Spleen (tissue), 11 donors: ENCODE data around the gene PRR16. TPM values are rescaled to one million over a fixed set of nuclear protein-coding genes. Genes with fewer than 3 reads are reported as not detected.

ENCODE experiments used
- DNase-seq: peaks from one replicate; pipeline ENCODE4 v3.0.0-alpha.2; 2020
- H3K27ac ChIP-seq, 8 donors: fragments of 200-600 bp; sonication (generic) in 7 of 8; 1 replicate in 4 of 8; 2 replicates in 4 of 8; pipeline versions ENCODE4 v1.5.0 to v1.8.0; 2016 to 2021; ENCODE audit warnings: inconsistent platforms in 4 of 8, mild to moderate bottlenecking in 4 of 8, moderate library complexity in 1 of 8
- H3K27me3 ChIP-seq, 7 donors: fragments of 200-600 bp; sonication (generic) in 6 of 7; replicated peaks in 1 of 7; 1 replicate in 4 of 7; 2 replicates in 3 of 7; pipeline versions ENCODE4 v1.5.0 to v1.8.0; 2016 to 2021; ENCODE audit warnings: inconsistent platforms in 3 of 7, mild to moderate bottlenecking in 1 of 7
- H3K36me3 ChIP-seq, 6 donors: fragments of 200-600 bp; sonication (generic) in 5 of 6; 1 replicate in 4 of 6; 2 replicates in 2 of 6; pipeline versions ENCODE4 v1.5.0 to v1.8.0; 2016 to 2021; ENCODE audit warnings: inconsistent platforms in 2 of 6
- H3K4me1 ChIP-seq, 6 donors: fragments of 200-600 bp; sonication (generic) in 5 of 6; 1 replicate in 3 of 6; 2 replicates in 3 of 6; pipeline versions ENCODE4 v1.5.0 to v1.8.0; 2016 to 2021; ENCODE audit warnings: inconsistent platforms in 3 of 6
- H3K4me3 ChIP-seq, 8 donors: fragments of 200-600 bp; sonication (generic) in 7 of 8; 1 replicate in 4 of 8; 2 replicates in 4 of 8; pipeline versions ENCODE4 v1.5.0 to v1.8.0; 2016 to 2021; ENCODE audit warnings: inconsistent platforms in 4 of 8, mild to moderate bottlenecking in 4 of 8, moderate library complexity in 2 of 8
- H3K9me3 ChIP-seq, 8 donors: fragments of 200-600 bp; sonication (generic) in 7 of 8; 1 replicate in 4 of 8; 2 replicates in 4 of 8; pipeline versions ENCODE4 v1.5.0 to v1.8.0; 2016 to 2021; ENCODE audit warnings: inconsistent platforms in 4 of 8
- CTCF ChIP-seq, 11 experiments: fragments of 200-600 bp in 7 of 11; fragments of 450-650 bp in 4 of 11; sonication (generic) in 4 of 11; IDR thresholded peaks in 8 of 11; conservative IDR thresholded peaks in 3 of 11; 1 replicate in 7 of 11; 2 replicates in 4 of 11; pipeline versions ENCODE4 v1.4.0 to v1.8.0; 2016 to 2021; ENCODE audit warnings: antibody characterized with exemption in 11 of 11, inconsistent platforms in 4 of 11, mild to moderate bottlenecking in 1 of 11
- POLR2A ChIP-seq, 3 donors: fragments of 450-650 bp; IDR thresholded peaks; one replicate each; pipeline ENCODE4 v1.5.1; 2017; ENCODE audit warnings: antibody characterized with exemption in 3 of 3, mild to moderate bottlenecking in 1 of 3
- POLR2AphosphoS5 ChIP-seq, 3 donors: sonication (generic); formaldehyde crosslinking; IDR thresholded peaks; one replicate each; pipeline ENCODE4 v1.5.1; 2017; ENCODE audit warnings: antibody characterized with exemption in 3 of 3
- WGBS, 5 donors: extraction: QIAGEN DNeasy Blood & Tissue Kit in 3 of 5; methylation state at CpG; one replicate each; pipeline versions ENCODE4 v1.1.5 to v1.1.7; 2013 to 2018; 5-methylcytosine and 5-hydroxymethylcytosine counted together
- intact Hi-C: fragments of 100-400 bp; cut with DNase I; formaldehyde crosslinking; loops from one replicate; pipeline ENCODE4 v1.15.0; 2023; ENCODE audit warnings: low total_unique reads
- polyA plus RNA-seq, 3 donors: library from polyadenylated mRNA; stranded (reverse); fragments of 200-250 nt; gene quantifications; one replicate each; pipeline ENCODE4 v1.2.1, GENCODE V29; 2013
- total RNA-seq, 7 donors: library from RNA; depleted of rRNA in 3 of 7; stranded (reverse); fragments of >200 nt in 3 of 7; fragmentation: NEBNext Ultra II Directional in 4 of 7; extraction: Animal tissue kit (Norgen Biotek cat#: 25700) in 4 of 7; gene quantifications; one replicate each; pipeline versions ENCODE4 v1.1.0 to v1.2.1, GENCODE V29; 2016 to 2021
- donor health status: healthy with polysubstance abuse.
- donor health status: DM: no; HTN: no; CAD: no; lungs with moderate emphysema.
- donor health status: DM: no; HTN: no; CAD: no.
- donor health status: Bipolar disorder and iron deficiency.
- donor health status: healthy.
- donor health status: DM: no; HTN: no; CAD: no.
- donor health status: DM: yes; HTN: yes; CAD: no.

The PRR16 gene
- total and polyA plus RNA-seq, 10 donors: 0.61 to 4.5 (median 2.1) TPM

DNA sequence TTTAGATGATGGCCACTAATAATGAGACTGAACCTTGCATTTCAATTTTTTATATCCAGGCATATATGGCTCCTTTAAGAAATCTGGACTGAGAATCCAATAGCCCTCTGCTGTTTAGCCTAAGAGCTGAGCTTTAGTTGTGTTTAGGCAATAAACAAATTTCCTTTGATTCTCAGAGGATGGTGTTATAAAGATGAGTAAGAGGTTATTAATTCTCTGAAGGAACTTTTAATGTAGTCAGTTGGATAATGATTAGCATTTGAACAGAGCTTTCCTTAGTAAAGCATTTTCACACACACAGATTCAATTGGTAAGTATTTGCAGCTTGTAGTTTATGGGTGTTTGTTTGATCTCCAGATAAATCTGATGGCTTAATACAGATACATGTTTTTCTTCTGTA, 149.6 kb downstream of the PRR16 start:
- TF ChIP-seq CTCF (IDR thresholded peaks at IDR 0.05 in 8 of 11, conservative IDR thresholded peaks at IDR 0.05 in 3 of 11) (no peak), POLR2A (IDR thresholded peaks at IDR 0.05) (no peak), POLR2AphosphoS5 (IDR thresholded peaks at IDR 0.05) (no peak)
- H3K27ac ChIP-seq: no peak overlapping the region
- DNase-seq: no peak
- intact Hi-C loops: no loop called here
- H3K9me3 ChIP-seq: peaks cover 0 to 8% (median 0%) of the 10 kb centered on the region in 8 donors
- H3K27me3 ChIP-seq: no peaks in the 10 kb centered on the region
- no peaks in the 10 kb centered on the region for H3K4me1 ChIP-seq
- H3K4me3 ChIP-seq: no peak overlapping the region
- no peaks in the 10 kb centered on the region for H3K36me3 ChIP-seq

DNA sequence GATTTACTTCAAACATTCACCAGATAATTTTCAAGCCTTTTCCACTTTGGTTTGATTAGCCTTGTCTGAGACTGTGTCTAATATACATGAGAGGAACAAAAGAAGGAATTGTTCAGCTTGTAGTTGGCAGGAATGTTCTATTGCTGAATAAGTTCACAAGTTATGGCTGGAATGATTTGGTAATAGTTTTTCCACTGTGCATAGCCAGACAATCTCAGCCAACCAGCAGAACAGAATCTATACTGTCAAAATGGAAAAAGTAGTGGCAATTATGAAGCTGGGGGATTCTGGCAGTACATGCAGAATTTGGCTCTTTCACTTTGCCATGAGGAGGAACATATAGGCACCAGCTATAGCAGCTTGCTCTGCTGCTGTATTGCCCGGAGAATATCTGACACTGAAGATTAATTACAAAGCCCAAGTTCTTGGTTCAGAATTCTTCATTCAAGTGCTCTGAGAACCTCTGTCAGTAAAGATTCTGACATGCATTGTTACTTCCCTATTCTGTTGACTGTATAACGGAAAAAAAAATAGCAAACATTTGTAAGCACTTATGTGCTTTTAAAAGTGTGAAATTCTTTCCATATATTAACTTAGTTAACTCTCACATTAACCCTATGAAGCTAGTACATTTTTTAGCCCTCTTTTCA, 150.6 kb downstream of the PRR16 start:
- intact Hi-C loops: no loop called here
- H3K27me3 ChIP-seq: no peaks in the 10 kb centered on the region
- H3K4me1 ChIP-seq: no peaks in the 10 kb centered on the region
- H3K4me3 ChIP-seq: no peak overlapping the region
- no peaks in the 10 kb centered on the region for H3K36me3 ChIP-seq
- no peak for DNase-seq
- H3K9me3 ChIP-seq: peaks cover 0 to 8% (median 0%) of the 10 kb centered on the region in 8 donors
- 9 to 22% (median 13%) methylated on average over 2 of the region's 2 CpGs for WGBS, 5 donors
- no peak overlapping the region for H3K27ac ChIP-seq
- TF ChIP-seq POLR2AphosphoS5 (IDR thresholded peaks at IDR 0.05) (no peak), POLR2A (IDR thresholded peaks at IDR 0.05) (no peak), CTCF (IDR thresholded peaks at IDR 0.05 in 8 of 11, conservative IDR thresholded peaks at IDR 0.05 in 3 of 11) (no peak)

- Histone ChIP-seq H3K36me3 (no peaks in the 10 kb centered on the region), H3K4me3 (no peak overlapping the region), H3K27ac (no peak overlapping the region), H3K9me3 (peaks cover 0 to 7% (median 0%) of the 10 kb centered on the region in 8 donors), H3K4me1 (no peaks in the 10 kb centered on the region), H3K27me3 (no peaks in the 10 kb centered on the region)
- TF ChIP-seq POLR2AphosphoS5 (IDR thresholded peaks at IDR 0.05): no peak
- TF ChIP-seq CTCF (IDR thresholded peaks at IDR 0.05 in 8 of 11, conservative IDR thresholded peaks at IDR 0.05 in 3 of 11): no peak
- no peak for TF ChIP-seq POLR2A (IDR thresholded peaks at IDR 0.05)
- intact Hi-C loops: no loop called here
- no peak for DNase-seq
- 65 to 79% (median 73%) methylated on average over 7 of the region's 7 CpGs for WGBS, 5 donors
Observed at GRCh38 chr5:120615967-120616645, 152.0 kb downstream of the PRR16 start.

DNA sequence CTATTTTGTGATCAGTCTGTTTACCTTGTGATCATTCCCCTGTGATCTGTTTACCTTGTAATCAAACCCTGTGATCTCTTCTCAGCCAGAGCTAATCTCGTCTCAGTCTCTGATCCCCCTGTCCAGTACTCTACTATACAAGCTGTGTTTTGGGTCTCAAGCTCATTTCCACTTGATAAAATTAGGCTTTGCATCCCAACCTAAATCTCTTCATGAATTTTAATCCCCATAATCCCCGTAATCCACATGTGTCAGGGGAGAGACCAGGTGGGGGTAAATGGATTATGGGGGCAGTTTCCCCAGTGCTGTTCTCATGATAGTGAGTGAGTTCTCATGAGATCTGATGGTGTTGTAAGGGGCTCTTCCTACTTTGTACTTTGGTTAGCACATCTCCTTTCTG, 157.2 kb downstream of the PRR16 start:
- no peak overlapping the region for H3K4me3 ChIP-seq
- peaks cover 0 to 5% (median 0%) of the 10 kb centered on the region in 8 donors for H3K9me3 ChIP-seq
- no peak for DNase-seq
- no peak for TF ChIP-seq POLR2A (IDR thresholded peaks at IDR 0.05)
- TF ChIP-seq CTCF (IDR thresholded peaks at IDR 0.05 in 8 of 11, conservative IDR thresholded peaks at IDR 0.05 in 3 of 11): no peak
- TF ChIP-seq POLR2AphosphoS5 (IDR thresholded peaks at IDR 0.05): no peak
- H3K27me3 ChIP-seq: no peaks in the 10 kb centered on the region
- no peaks in the 10 kb centered on the region for H3K36me3 ChIP-seq
- 69 to 78% (median 74%) methylated on average over 2 of the region's 2 CpGs for WGBS, 5 donors
- no peaks in the 10 kb centered on the region for H3K4me1 ChIP-seq
- H3K27ac ChIP-seq: no peak overlapping the region
- intact Hi-C loops: no loop called here
